IMR-90 (cell line): Measurements from ENCODE around the gene CNKSR3. TPM values are rescaled to one million over a fixed set of nuclear protein-coding genes. Genes with fewer than 3 reads are reported as not detected.

Source experiments
- ATAC-seq: fragments of 200-7000 bp; cut with Tn5 transposase; 2 replicates; pipeline ENCODE4 v1.9.1; 2020; ENCODE audit warnings: low read depth, mild to moderate bottlenecking, moderate library complexity
- BruUV-seq: library from RNA; stranded (reverse); fragments of 400-500 nt; replicated peaks from 2 replicates; lab custom pipeline; 2021; lab: Mats Ljungman, UMichigan
- CTCF ChIA-PET: fragments of 300-600 bp; formaldehyde crosslinking; extraction: SDS; loops from one replicate; lab custom pipeline; 2021; ENCODE audit warnings: antibody characterized with exemption; lab: Yijun Ruan, JAX
- POLR2A ChIA-PET: fragments of 300-600 bp; sonication (Branson Sonifier 250); formaldehyde crosslinking; loops from one replicate; lab custom pipeline; 2022; ENCODE audit warnings: antibody characterized with exemption; ENCODE audit not compliant: unreplicated experiment; lab: Charles Lee
- DNase-seq: peaks from one replicate; pipeline ENCODE4 v3.0.0; 2013
- H2AFZ ChIP-seq: replicated peaks from 2 replicates; pipeline ENCODE3; 2013; ENCODE audit warnings: low read length, mild to moderate bottlenecking; ENCODE audit not compliant: poor library complexity
- H2AK5ac ChIP-seq: 2 replicates; pipeline ENCODE4 v1.6.1; 2013; ENCODE audit warnings: low read depth, low read length, inconsistent platforms
- H2AK9ac ChIP-seq: replicated peaks from 2 replicates; pipeline ENCODE3; 2013; ENCODE audit warnings: mild to moderate bottlenecking, low read depth, low read length, moderate library complexity; ENCODE audit not compliant: poor library complexity
- H2BK120ac ChIP-seq: 2 replicates; pipeline ENCODE4 v1.6.1; 2013; ENCODE audit warnings: low read depth, low read length, inconsistent platforms
- H2BK15ac ChIP-seq: 3 replicates; pipeline ENCODE4 v1.6.1; 2013; ENCODE audit warnings: low read depth, low read length, inconsistent platforms
- H2BK20ac ChIP-seq: 2 replicates; pipeline ENCODE4 v1.6.1; 2013; ENCODE audit warnings: low read depth, mild to moderate bottlenecking, inconsistent platforms, low read length, moderate library complexity
- H2BK5ac ChIP-seq: 2 replicates; pipeline ENCODE4 v1.6.1; 2013; ENCODE audit warnings: mild to moderate bottlenecking, low read depth, low read length, inconsistent platforms; ENCODE audit not compliant: poor library complexity, severe bottlenecking
- H3K14ac ChIP-seq: replicated peaks from 2 replicates; pipeline ENCODE4 v1.6.1; 2013; ENCODE audit warnings: low read depth, low read length, inconsistent platforms
- H3K18ac ChIP-seq: 2 replicates; pipeline ENCODE4 v1.6.1; 2013; ENCODE audit warnings: low read depth, low read length, control low read depth
- H3K23ac ChIP-seq: 2 replicates; pipeline ENCODE4 v1.6.1; 2013; ENCODE audit warnings: low read depth, low read length, inconsistent platforms
- H3K27ac ChIP-seq: 2 replicates; pipeline ENCODE4 v1.5.1; 2013; ENCODE audit warnings: mild to moderate bottlenecking, control low read depth, low read length; ENCODE audit not compliant: insufficient read depth
- H3K27me3 ChIP-seq: 2 replicates; pipeline ENCODE4 v1.6.1; 2013; ENCODE audit warnings: low read length; ENCODE audit not compliant: control insufficient read depth, insufficient read depth
- H3K36me3 ChIP-seq: 2 replicates; pipeline ENCODE4 v1.6.1; 2013; ENCODE audit warnings: low read length, mixed read lengths; ENCODE audit not compliant: control insufficient read depth, insufficient read depth
- H3K4ac ChIP-seq: 2 replicates; pipeline ENCODE4 v1.6.1; 2013; ENCODE audit warnings: low read depth, low read length, inconsistent platforms
- H3K4me1 ChIP-seq: 2 replicates; pipeline ENCODE4 v1.6.1; 2013; ENCODE audit warnings: low read length, mixed read lengths; ENCODE audit not compliant: control insufficient read depth, insufficient read depth
- H3K4me2 ChIP-seq: 2 replicates; pipeline ENCODE4 v1.6.1; 2013; ENCODE audit warnings: low read depth, mild to moderate bottlenecking, control low read depth, low read length, moderate library complexity
- H3K4me3 ChIP-seq: 2 replicates; pipeline ENCODE4 v1.5.1; 2013; ENCODE audit warnings: low read depth, mild to moderate bottlenecking, control low read depth, low read length, moderate library complexity; ENCODE audit not compliant: insufficient read depth
- H3K56ac ChIP-seq: 2 replicates; pipeline ENCODE4 v1.6.1; 2013; ENCODE audit warnings: low read length, inconsistent platforms; ENCODE audit not compliant: insufficient read depth; ENCODE audit errors: extremely low read depth
- H3K79me1 ChIP-seq, 2 experiments: 2 replicates each; pipeline ENCODE4 v1.6.1; 2013; ENCODE audit warnings: low read length in 2 of 2, inconsistent platforms in 1 of 2, low read depth in 1 of 2
- H3K9ac ChIP-seq: 2 replicates; pipeline ENCODE4 v1.6.1; 2013; ENCODE audit warnings: low read depth, low read length, control low read depth
- H3K9me1 ChIP-seq: 2 replicates; pipeline ENCODE4 v1.6.1; 2013; ENCODE audit warnings: low read length, inconsistent platforms; ENCODE audit not compliant: insufficient read depth
- H3K9me3 ChIP-seq: 2 replicates; pipeline ENCODE4 v1.6.1; 2013; ENCODE audit warnings: low read length; ENCODE audit not compliant: control insufficient read depth, insufficient read depth
- H4K20me1 ChIP-seq: 2 replicates; pipeline ENCODE4 v1.6.1; 2013; ENCODE audit warnings: low read length, inconsistent platforms; ENCODE audit not compliant: insufficient read depth
- H4K5ac ChIP-seq: 2 replicates; pipeline ENCODE4 v1.6.1; 2013; ENCODE audit warnings: mild to moderate bottlenecking, low read depth, low read length, control low read depth
- H4K8ac ChIP-seq, 2 experiments: 2 replicates each; pipeline ENCODE4 v1.6.1; 2013; ENCODE audit warnings: low read depth in 2 of 2, low read length in 2 of 2, control low read depth in 1 of 2, inconsistent platforms in 1 of 2
- H4K91ac ChIP-seq: 2 replicates; pipeline ENCODE4 v1.6.1; 2013; ENCODE audit warnings: low read depth, low read length, inconsistent platforms; ENCODE audit not compliant: insufficient read depth
- BHLHE40 ChIP-seq: fragments of 150-350 bp; IDR thresholded peaks from 2 replicates; pipeline ENCODE4 v1.6.1; 2016; ENCODE audit warnings: mild to moderate bottlenecking, low read depth, low read length
- CEBPB ChIP-seq: IDR thresholded peaks from 2 replicates; pipeline ENCODE4 v1.6.1; 2012; ENCODE audit warnings: low read depth, low read length, improper control_type of control experiment
- CHD1 ChIP-seq: IDR thresholded peaks from 2 replicates; pipeline ENCODE4 v1.6.1; 2012; ENCODE audit warnings: low read depth, low read length, improper control_type of control experiment
- FOS ChIP-seq: fragments of 150-350 bp; IDR thresholded peaks from 2 replicates; pipeline ENCODE4 v1.6.1; 2016; ENCODE audit warnings: low read depth, low read length
- MAFK ChIP-seq: IDR thresholded peaks from 2 replicates; pipeline ENCODE4 v1.6.1; 2012; ENCODE audit warnings: low read depth, low read length, improper control_type of control experiment
- MAZ ChIP-seq: IDR thresholded peaks from 2 replicates; pipeline ENCODE4 v1.6.1; 2012; ENCODE audit warnings: low read depth, mild to moderate bottlenecking, low read length, improper control_type of control experiment, moderate library complexity, borderline replicate concordance
- MXI1 ChIP-seq: IDR thresholded peaks from 2 replicates; pipeline ENCODE4 v1.6.1; 2012; ENCODE audit warnings: low read depth, mild to moderate bottlenecking, low read length, moderate library complexity, borderline replicate concordance
- NFE2L2 ChIP-seq: fragments of 150-350 bp; IDR thresholded peaks from 2 replicates; pipeline ENCODE4 v1.6.1; 2016; ENCODE audit warnings: low read depth, mild to moderate bottlenecking, low read length
- POLR2A ChIP-seq: IDR thresholded peaks from 2 replicates; pipeline ENCODE4 v1.6.1; 2012; ENCODE audit warnings: mild to moderate bottlenecking, low read depth, low read length
- RCOR1 ChIP-seq: IDR thresholded peaks from 2 replicates; pipeline ENCODE4 v1.6.1; 2012; ENCODE audit warnings: mild to moderate bottlenecking, low read length, improper control_type of control experiment; ENCODE audit not compliant: insufficient replicate concordance
- RFX5 ChIP-seq: IDR thresholded peaks from 2 replicates; pipeline ENCODE4 v1.8.0; 2012; ENCODE audit warnings: low read depth, mild to moderate bottlenecking, low read length, moderate library complexity
- SMC3 ChIP-seq: fragments of 150-350 bp; IDR thresholded peaks from 2 replicates; pipeline ENCODE4 v1.6.1; 2016; ENCODE audit warnings: low read depth, mild to moderate bottlenecking, antibody characterized with exemption, low read length, moderate library complexity
- WGBS, 2 experiments: methylation state at CpG; one replicate each; pipeline versions ENCODE4 v1.1.5 to v1.1.7; 2013; ENCODE audit warnings: missing lambda C conversion rate in 2 of 2; ENCODE audit not compliant: insufficient read length in 1 of 2; ENCODE audit errors: extremely low coverage in 2 of 2; 5-methylcytosine and 5-hydroxymethylcytosine counted together
- dilution Hi-C: fragments of 300-500 bp; cut with HindIII; formaldehyde crosslinking; loops from one replicate; pipeline ENCODE4 v1.14.3; 2018; ENCODE audit warnings: low sequenced_read_pairs; ENCODE audit not compliant: unreplicated experiment
- in situ Hi-C: fragments of 300-500 bp; cut with MboI; formaldehyde crosslinking; loops from 3 replicates; pipeline ENCODE4 v1.14.3; 2019; ENCODE audit warnings: low sequenced_read_pairs, inconsistent platforms, mixed read lengths
- intact Hi-C: fragments of 100-400 bp; cut with micrococcal nuclease; formaldehyde crosslinking; loops from 2 replicates; pipeline ENCODE4 v1.10.0; 2022
- polyA plus RNA-seq, 3 experiments: library from polyadenylated mRNA; depleted of rRNA; stranded (reverse); fragments of >200 nt; gene quantifications; 2 replicates each; pipeline ENCODE4 v1.2.3, GENCODE V29; 2012; ENCODE audit warnings: low replicate concordance in 1 of 3
- total RNA-seq: library from RNA; depleted of rRNA; stranded (reverse); fragments of >200 nt; gene quantifications from 2 replicates; pipeline ENCODE4 v1.2.3, GENCODE V29; 2012
- TF ChIP-seq, protein P1 (sequence below): conservative IDR thresholded peaks from 2 replicates; pipeline ENCODE4 v1.5.1; 2012; ENCODE audit warnings: mild to moderate bottlenecking, low read depth, low read length, improper control_type of control experiment
- TF ChIP-seq, protein P2 (sequence below): fragments of 150-350 bp; IDR thresholded peaks from 2 replicates; pipeline ENCODE4 v1.6.1; 2016; ENCODE audit warnings: low read depth, mild to moderate bottlenecking, low read length, moderate library complexity, borderline replicate concordance
- TF ChIP-seq, protein P3 (sequence below): fragments of 150-350 bp; IDR thresholded peaks from 2 replicates; pipeline ENCODE4 v1.6.1; 2017; ENCODE audit warnings: mild to moderate bottlenecking, antibody characterized with exemption, low read length, low read depth

Gene CNKSR3
- total and polyA plus RNA-seq, 2 of the 4 experiments (the other 2 are of a cell fraction): 6.7 to 15.8 TPM

DNA sequence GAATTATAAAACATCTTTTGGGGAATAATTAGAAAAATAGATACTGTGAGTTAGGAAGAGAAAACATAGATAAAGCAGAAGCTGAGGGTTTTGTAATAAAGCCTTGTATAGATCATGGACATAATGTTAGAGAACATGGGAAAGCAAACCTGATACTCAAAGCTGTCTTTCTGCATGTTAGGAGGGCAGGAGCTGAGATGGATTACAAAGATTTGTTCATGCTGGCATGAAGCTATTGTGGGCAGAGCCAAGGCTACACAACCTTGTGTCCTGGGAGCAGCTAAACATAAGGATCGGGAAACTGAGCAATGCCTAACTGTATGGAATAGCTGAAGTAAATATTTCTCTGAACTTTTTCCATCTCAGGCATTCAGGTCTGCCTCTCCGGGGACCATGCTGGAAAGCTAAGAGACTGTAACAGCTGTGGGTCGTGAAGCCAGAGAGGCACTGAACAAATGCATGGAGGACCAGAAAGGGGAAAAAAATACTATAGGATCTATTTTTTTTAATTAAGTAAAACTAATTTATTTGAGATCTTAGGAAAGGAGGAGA lies 28.2 kb upstream of the CNKSR3 start:
- Histone ChIP-seq H3K9ac (no peak overlapping the region), H3K27me3 (no peaks in the 10 kb centered on the region; the same call in 1 of the 2 replicates), H2BK120ac (no peak overlapping the region), H3K36me3 (no peaks in the 10 kb centered on the region), H2AK9ac (no peak overlapping the region), H2BK5ac (no peak overlapping the region), H2BK20ac (no peak overlapping the region), H3K4me3 (no peak overlapping the region), H3K23ac (no peak overlapping the region), H4K91ac (no peak overlapping the region), H3K79me1 (no peaks in the 10 kb centered on the region), H3K4me2 (no peak overlapping the region), H3K14ac (no peak overlapping the region), H3K9me1 (no peaks in the 10 kb centered on the region), H2AFZ (no peak overlapping the region), H3K4me1 (no peaks in the 10 kb centered on the region; the same call in 1 of the 2 replicates), H3K56ac (no peak overlapping the region), H3K18ac (no peak overlapping the region), H4K5ac (no peak overlapping the region), H4K20me1 (no peaks in the 10 kb centered on the region), H4K8ac (no peak overlapping the region), H2BK15ac (no peak overlapping the region), H2AK5ac (no peak overlapping the region), H3K9me3 (no peaks in the 10 kb centered on the region), H3K4ac (no peak overlapping the region), H3K27ac (no peak overlapping the region)
- intact Hi-C loops: no loop called here
- TF ChIP-seq SMC3: no peak
- TF ChIP-seq MAZ: no peak
- TF ChIP-seq, protein P1, sequence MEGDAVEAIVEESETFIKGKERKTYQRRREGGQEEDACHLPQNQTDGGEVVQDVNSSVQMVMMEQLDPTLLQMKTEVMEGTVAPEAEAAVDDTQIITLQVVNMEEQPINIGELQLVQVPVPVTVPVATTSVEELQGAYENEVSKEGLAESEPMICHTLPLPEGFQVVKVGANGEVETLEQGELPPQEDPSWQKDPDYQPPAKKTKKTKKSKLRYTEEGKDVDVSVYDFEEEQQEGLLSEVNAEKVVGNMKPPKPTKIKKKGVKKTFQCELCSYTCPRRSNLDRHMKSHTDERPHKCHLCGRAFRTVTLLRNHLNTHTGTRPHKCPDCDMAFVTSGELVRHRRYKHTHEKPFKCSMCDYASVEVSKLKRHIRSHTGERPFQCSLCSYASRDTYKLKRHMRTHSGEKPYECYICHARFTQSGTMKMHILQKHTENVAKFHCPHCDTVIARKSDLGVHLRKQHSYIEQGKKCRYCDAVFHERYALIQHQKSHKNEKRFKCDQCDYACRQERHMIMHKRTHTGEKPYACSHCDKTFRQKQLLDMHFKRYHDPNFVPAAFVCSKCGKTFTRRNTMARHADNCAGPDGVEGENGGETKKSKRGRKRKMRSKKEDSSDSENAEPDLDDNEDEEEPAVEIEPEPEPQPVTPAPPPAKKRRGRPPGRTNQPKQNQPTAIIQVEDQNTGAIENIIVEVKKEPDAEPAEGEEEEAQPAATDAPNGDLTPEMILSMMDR: no peak
- TF ChIP-seq, protein P2, sequence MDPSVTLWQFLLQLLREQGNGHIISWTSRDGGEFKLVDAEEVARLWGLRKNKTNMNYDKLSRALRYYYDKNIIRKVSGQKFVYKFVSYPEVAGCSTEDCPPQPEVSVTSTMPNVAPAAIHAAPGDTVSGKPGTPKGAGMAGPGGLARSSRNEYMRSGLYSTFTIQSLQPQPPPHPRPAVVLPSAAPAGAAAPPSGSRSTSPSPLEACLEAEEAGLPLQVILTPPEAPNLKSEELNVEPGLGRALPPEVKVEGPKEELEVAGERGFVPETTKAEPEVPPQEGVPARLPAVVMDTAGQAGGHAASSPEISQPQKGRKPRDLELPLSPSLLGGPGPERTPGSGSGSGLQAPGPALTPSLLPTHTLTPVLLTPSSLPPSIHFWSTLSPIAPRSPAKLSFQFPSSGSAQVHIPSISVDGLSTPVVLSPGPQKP: no peak
- TF ChIP-seq BHLHE40: no peak
- no peak for TF ChIP-seq MXI1
- TF ChIP-seq RFX5: no peak
- TF ChIP-seq, protein P3, sequence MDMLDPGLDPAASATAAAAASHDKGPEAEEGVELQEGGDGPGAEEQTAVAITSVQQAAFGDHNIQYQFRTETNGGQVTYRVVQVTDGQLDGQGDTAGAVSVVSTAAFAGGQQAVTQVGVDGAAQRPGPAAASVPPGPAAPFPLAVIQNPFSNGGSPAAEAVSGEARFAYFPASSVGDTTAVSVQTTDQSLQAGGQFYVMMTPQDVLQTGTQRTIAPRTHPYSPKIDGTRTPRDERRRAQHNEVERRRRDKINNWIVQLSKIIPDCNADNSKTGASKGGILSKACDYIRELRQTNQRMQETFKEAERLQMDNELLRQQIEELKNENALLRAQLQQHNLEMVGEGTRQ: no peak
- no peak for TF ChIP-seq FOS
- TF ChIP-seq CHD1: no peak
- TF ChIP-seq NFE2L2: no peak
- TF ChIP-seq MAFK: no peak
- TF ChIP-seq CEBPB: no peak
- no peak for TF ChIP-seq POLR2A
- no peak for TF ChIP-seq RCOR1
- ChIA-PET CTCF (no interaction called here), POLR2A (interaction anchor here (0.5 kb wide), 1 partner anchor 684 kb away, joined by 6 read pairs; no protein-coding TSS in a partner anchor)
- dilution Hi-C loops: no loop called here
- WGBS, 2 experiments: no CpG with 5 or more reads among the region's 3 CpGs
- ATAC-seq: no peak
- in situ Hi-C loops: no loop called here
- no peak for DNase-seq
- no TSS peak for BruUV-seq
